Dermis microvascular lymphatic vessel endothelial cell (primary cell): ENCODE results near the gene WASF2. TPM values are rescaled to one million over a fixed set of nuclear protein-coding genes. Genes with fewer than 3 reads are reported as not detected.
"Not testable (repeated sequence)": the region's sequence is repeated elsewhere in the genome, so short reads cannot be mapped to it uniquely, and the experiment has no call there.

Experiments used
- DNase-seq, 2 donors: peaks; one replicate each; pipeline versions ENCODE4 v3.0.0 to v3.0.0-alpha.2; 2010; ENCODE audit warnings: low read depth in 2 of 2
- total RNA-seq: library from RNA; depleted of rRNA; stranded (reverse); fragments of >200 nt; gene quantifications from 2 replicates; pipeline ENCODE4 v1.2.1, GENCODE V29; 2014

Gene WASF2
- total RNA-seq, 1 donor from 2014 or later, result 33.1 TPM

GRCh38 chr1:27423709-27424108 is 66.3 kb downstream of the WASF2 start:
- no peak for DNase-seq

GRCh38 chr1:27418326-27419185 is 71.4 kb downstream of the WASF2 start:
- DNase-seq, result peak in 1 of 2 donors; percentile 91

GRCh38 chr1:27417713-27418112 is 72.3 kb downstream of the WASF2 start:
- DNase-seq, result no peak

GRCh38 chr1:27416387-27417111 is 73.4 kb downstream of the WASF2 start:
- peak; percentile 59 to 83 for DNase-seq

GRCh38 chr1:27414091-27414490 is 75.9 kb downstream of the WASF2 start:
- DNase-seq, result no peak

- no peak for DNase-seq
Measured at GRCh38 chr1:27413004-27413403, 77.0 kb downstream of the WASF2 start.

GRCh38 chr1:27412502-27412901 is 77.5 kb downstream of the WASF2 start:
- DNase-seq, result no peak

- no peak for DNase-seq
Measured at GRCh38 chr1:27410709-27411108, 79.3 kb downstream of the WASF2 start.

GRCh38 chr1:27409669-27410068 is 80.3 kb downstream of the WASF2 start:
- no peak for DNase-seq

GRCh38 chr1:27408151-27408550 is 81.8 kb downstream of the WASF2 start:
- DNase-seq, result no peak

- DNase-seq, result not testable (repeated sequence)
Measured at GRCh38 chr1:27406791-27407190, 83.2 kb downstream of the WASF2 start.

GRCh38 chr1:27406362-27406680 is 83.6 kb downstream of the WASF2 start:
- no peak for DNase-seq

- not testable (repeated sequence) for DNase-seq
Measured at GRCh38 chr1:27405598-27406361, 84.2 kb downstream of the WASF2 start.

GRCh38 chr1:27405074-27405473 is 84.9 kb downstream of the WASF2 start:
- no peak for DNase-seq

GRCh38 chr1:27403931-27404330 is 86.0 kb downstream of the WASF2 start:
- no peak for DNase-seq

GRCh38 chr1:27403065-27403726 is 86.8 kb downstream of the WASF2 start:
- DNase-seq, result peak in 1 of 2 donors; percentile 19

- DNase-seq, result peak; percentile 45 to 75
Measured at GRCh38 chr1:27402349-27402754, 87.6 kb downstream of the WASF2 start.

- DNase-seq, result no peak
Measured at GRCh38 chr1:27400963-27401341, 89.0 kb downstream of the WASF2 start.

- no peak for DNase-seq
Measured at GRCh38 chr1:27400082-27400962, 89.6 kb downstream of the WASF2 start.

- DNase-seq, result no peak
Measured at GRCh38 chr1:27399251-27400025, 90.5 kb downstream of the WASF2 start.
